Right cardiac atrium (tissue), 5 donors: ENCODE measurements around the gene CASTOR1. TPM values are rescaled to one million over a fixed set of nuclear protein-coding genes. Genes with fewer than 3 reads are reported as not detected.

Experiments used
- ATAC-seq, 2 donors: fragments of 200-7000 bp; cut with Tn5 transposase; one replicate each; pipeline versions ENCODE4 v1.8.0 to v1.9.1; 2020; ENCODE audit warnings: moderate library complexity in 2 of 2, mild to moderate bottlenecking in 1 of 2
- DNase-seq, 3 donors: peaks; one replicate each; pipeline ENCODE4 v3.0.0-alpha.2; 2020
- H3K27ac ChIP-seq: one replicate; pipeline ENCODE4 v1.5.1; 2013; ENCODE audit warnings: mild to moderate bottlenecking, low read length, control low read depth, moderate library complexity
- H3K27me3 ChIP-seq: one replicate; pipeline ENCODE4 v1.6.1; 2013; ENCODE audit not compliant: control insufficient read depth, insufficient read depth
- H3K4me1 ChIP-seq: one replicate; pipeline ENCODE4 v1.6.1; 2013; ENCODE audit warnings: low read length; ENCODE audit not compliant: control insufficient read depth, insufficient read depth
- H3K4me3 ChIP-seq: one replicate; pipeline ENCODE4 v1.5.1; 2013; ENCODE audit warnings: low read length, control low read depth
- H3K9me3 ChIP-seq: one replicate; pipeline ENCODE4 v1.6.1; 2013; ENCODE audit warnings: low read length; ENCODE audit not compliant: control insufficient read depth
- WGBS: extraction: QIAGEN DNeasy Blood & Tissue Kit; methylation state at CpG from one replicate; pipeline ENCODE4 v1.1.7; 2013; 5-methylcytosine and 5-hydroxymethylcytosine counted together
- intact Hi-C, 4 donors: fragments of 100-400 bp; cut with DNase I; formaldehyde crosslinking; loops; one replicate each; pipeline versions ENCODE4 v1.11.0 to v1.14.0; 2022 to 2023
- polyA plus RNA-seq: library from polyadenylated mRNA; stranded (reverse); fragments of 200-250 nt; gene quantifications from one replicate; pipeline ENCODE4 v1.2.3, GENCODE V29; 2013
- total RNA-seq, 4 donors: library from RNA; stranded (reverse); fragmentation: NEBNext Ultra II Directional; extraction: Animal tissue kit (Norgen Biotek cat#: 25700); gene quantifications; one replicate each; pipeline ENCODE4 v1.2.1, GENCODE V29; 2021
- donor health status: healthy with polysubstance abuse.
- donor health status: DM: no; HTN: yes; CAD: no.
- donor health status: DM: no; HTN: no; CAD: no.
- donor health status: DM: no; HTN: yes; CAD: no; lungs with severe emphysema.
- donor health status: DM: yes; HTN: yes; CAD: no.

The CASTOR1 gene
- total and polyA plus RNA-seq, 5 donors = 6.4 to 9.0 (median 7.1) TPM

- peaks cover 64% of the 10 kb centered on the region for H3K4me1 ChIP-seq
- no peak for ATAC-seq
- no peaks in the 10 kb centered on the region for H3K9me3 ChIP-seq
- DNase-seq = peak in 1 of 3 donors; percentile 10
- H3K27ac ChIP-seq = no peak overlapping the region
- 82% methylated on average over 2 of the region's 2 CpGs for WGBS
- H3K27me3 ChIP-seq = no peaks in the 10 kb centered on the region
- H3K4me3 ChIP-seq = no peak overlapping the region
- intact Hi-C loops = no loop called here
These were observed 18.8 kb upstream of the CASTOR1 start for GRCh38 chr22:30308093-30308492.

DNA sequence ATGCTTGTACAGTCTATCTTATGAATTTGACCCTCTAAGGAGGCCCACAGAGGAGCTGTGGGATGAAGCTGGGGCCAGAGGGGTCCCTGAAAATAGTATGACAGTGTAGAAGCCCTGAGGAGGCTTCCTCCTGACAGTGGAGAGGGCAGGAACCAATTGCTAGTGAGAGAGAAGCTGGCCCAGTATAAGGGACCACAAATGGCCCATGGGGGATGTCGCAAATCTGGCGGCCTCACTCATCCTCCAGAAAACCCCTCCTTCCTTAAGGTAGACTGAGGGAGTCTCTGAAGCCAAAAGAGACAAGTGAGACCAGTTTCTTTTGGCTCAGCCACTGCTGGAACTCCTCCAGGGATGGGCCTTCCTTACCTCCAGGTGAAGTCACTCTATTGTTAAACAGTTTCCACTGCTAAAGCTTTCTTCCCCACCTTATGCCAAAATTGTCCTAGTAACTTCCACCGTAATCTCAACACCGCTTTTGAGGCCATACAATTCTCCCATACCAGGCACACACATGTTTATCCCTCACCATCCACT lies 17.8 kb upstream of the CASTOR1 start:
- peak in 2 of 3 donors; percentile 4 to 18 for DNase-seq

GRCh38 chr22:30306627-30307011 lies 17.3 kb upstream of the CASTOR1 start:
- Histone ChIP-seq H3K27ac (no peak overlapping the region), H3K4me3 (no peak overlapping the region), H3K4me1 (peaks cover 59% of the 10 kb centered on the region), H3K9me3 (no peaks in the 10 kb centered on the region), H3K27me3 (no peaks in the 10 kb centered on the region)
- intact Hi-C loops = no loop called here
- ATAC-seq (no peak), DNase-seq (no peak)
- WGBS = 86% methylated on average over 1 of the region's 1 CpG

More for the DNA sequence above, 17.8 kb upstream of the CASTOR1 start:
- no peak overlapping the region for H3K4me3 ChIP-seq
- intact Hi-C loops = no loop called here
- no peak for ATAC-seq
- peaks cover 59% of the 10 kb centered on the region for H3K4me1 ChIP-seq
- WGBS = 59% methylated on average over 4 of the region's 4 CpGs
- no peaks in the 10 kb centered on the region for H3K27me3 ChIP-seq
- H3K9me3 ChIP-seq = no peaks in the 10 kb centered on the region
- H3K27ac ChIP-seq = peak overlapping the region; percentile 49

DNA sequence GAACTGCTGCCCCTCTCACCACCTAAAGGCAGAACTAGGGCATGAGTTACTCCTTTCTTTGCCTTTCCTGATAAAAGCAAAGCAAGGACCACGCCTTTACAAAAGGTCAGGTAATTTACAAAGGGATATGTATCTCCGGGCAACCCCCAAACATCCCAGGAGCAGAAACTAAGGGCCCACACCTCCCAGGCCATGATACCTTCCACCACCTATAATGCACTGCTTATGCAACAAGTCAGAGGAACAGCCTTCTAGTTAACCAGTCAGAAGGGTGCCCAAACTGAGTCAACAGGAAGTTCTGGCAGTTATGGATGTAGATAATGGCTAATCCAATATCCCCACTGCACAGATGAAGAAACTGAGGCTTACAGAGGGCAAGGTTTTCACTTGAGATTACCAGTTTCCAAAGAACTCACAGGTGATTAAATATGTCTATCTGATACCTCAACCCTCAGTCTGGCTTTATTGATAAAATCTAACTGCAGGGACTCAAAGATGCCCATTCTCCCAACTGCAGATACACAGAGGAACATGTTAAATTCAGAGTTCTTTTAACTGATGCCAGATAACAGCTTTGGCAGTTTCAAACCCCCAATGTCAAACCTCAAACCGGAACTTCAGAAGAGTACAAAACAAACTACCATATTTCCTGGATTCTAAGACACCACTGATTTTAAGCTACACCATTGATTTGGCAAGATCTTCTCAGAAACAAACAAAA lies 16.8 kb upstream of the CASTOR1 start:
- Histone ChIP-seq H3K4me3 (no peak overlapping the region), H3K4me1 (peaks cover 59% of the 10 kb centered on the region), H3K27ac (peak overlapping the region; percentile 77), H3K27me3 (no peaks in the 10 kb centered on the region), H3K9me3 (no peaks in the 10 kb centered on the region)
- intact Hi-C loops = no loop called here
- WGBS = 50% methylated on average over 3 of the region's 3 CpGs
- DNase-seq (no peak), ATAC-seq (no peak)

- Histone ChIP-seq H3K27ac (peak overlapping the region; percentile 77), H3K9me3 (no peaks in the 10 kb centered on the region), H3K4me1 (peaks cover 55% of the 10 kb centered on the region), H3K27me3 (no peaks in the 10 kb centered on the region), H3K4me3 (no peak overlapping the region)
- DNase-seq (peak; percentile 79 to 92 (median 86)), ATAC-seq (peak; percentile 87 to 88)
- whole genome bisulfite sequencing = 23% methylated on average over 4 of the region's 4 CpGs
- intact Hi-C loops = no loop called here
These were observed 16.2 kb upstream of the CASTOR1 start for GRCh38 chr22:30305519-30305905.

DNA sequence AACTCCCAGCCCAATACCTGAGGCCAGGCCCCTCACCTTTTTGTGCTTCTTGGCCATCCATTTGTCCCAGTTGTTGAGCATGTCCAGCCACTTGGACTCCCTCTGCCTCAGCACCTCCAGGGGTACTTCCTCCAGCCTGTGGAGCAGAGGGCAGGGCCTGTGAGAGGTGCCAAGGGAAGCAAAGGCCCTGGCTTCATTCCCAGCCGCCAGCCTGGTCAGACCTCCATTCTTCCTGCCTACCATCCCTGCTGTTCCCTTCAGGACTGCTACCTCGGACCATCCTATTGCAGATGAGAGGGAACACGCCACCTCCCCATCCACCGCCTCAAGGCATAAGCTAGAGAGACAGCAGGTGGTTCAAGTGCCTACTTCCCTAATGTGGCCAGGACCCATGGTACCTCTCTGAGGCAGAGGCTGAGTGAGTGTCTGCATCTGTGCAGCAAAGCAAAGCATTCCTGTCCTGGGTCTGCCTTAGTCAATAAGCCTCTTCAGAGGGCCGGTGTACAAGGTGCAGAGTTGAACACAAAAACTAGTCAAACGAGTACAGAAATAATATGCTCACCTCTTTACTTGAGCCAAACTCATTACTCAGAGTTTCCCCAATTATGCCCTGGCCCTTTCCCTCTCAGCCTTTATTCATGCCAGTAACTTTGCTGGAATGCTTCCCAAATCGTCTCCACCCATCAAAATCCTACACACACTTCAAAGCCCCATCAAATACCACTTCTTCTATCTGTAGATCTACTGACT lies 15.4 kb upstream of the CASTOR1 start:
- WGBS = 67% methylated on average over 7 of the region's 7 CpGs
- Histone ChIP-seq H3K4me1 (peaks cover 47% of the 10 kb centered on the region), H3K4me3 (no peak overlapping the region), H3K27ac (peak overlapping the region; percentile 77), H3K27me3 (no peaks in the 10 kb centered on the region), H3K9me3 (no peaks in the 10 kb centered on the region)
- intact Hi-C loops = no loop called here
- ATAC-seq (peak; percentile 4 to 45), DNase-seq (peak in 2 of 3 donors; percentile 70 to 72)

- Histone ChIP-seq H3K27me3 (no peaks in the 10 kb centered on the region), H3K27ac (peak overlapping the region; percentile 92), H3K4me1 (peaks cover 40% of the 10 kb centered on the region), H3K9me3 (no peaks in the 10 kb centered on the region), H3K4me3 (no peak overlapping the region)
- peak in 1 of 3 donors; percentile 19 for DNase-seq
- WGBS = 73% methylated on average over 5 of the region's 5 CpGs
- intact Hi-C loops = no loop called here
- ATAC-seq = no peak
These were observed 13.5 kb upstream of the CASTOR1 start for GRCh38 chr22:30302810-30303138.

GRCh38 chr22:30301995-30302809 lies 12.9 kb upstream of the CASTOR1 start:
- peak overlapping the region; percentile 92 for H3K27ac ChIP-seq
- H3K9me3 ChIP-seq = no peaks in the 10 kb centered on the region
- H3K4me1 ChIP-seq = peaks cover 39% of the 10 kb centered on the region
- peak; percentile 45 to 75 (median 56) for DNase-seq
- H3K27me3 ChIP-seq = no peaks in the 10 kb centered on the region
- ATAC-seq = peak; percentile 44 to 68
- no peak overlapping the region for H3K4me3 ChIP-seq
- WGBS = 50% methylated on average over 9 of the region's 9 CpGs
- intact Hi-C loops = no loop called here

DNA sequence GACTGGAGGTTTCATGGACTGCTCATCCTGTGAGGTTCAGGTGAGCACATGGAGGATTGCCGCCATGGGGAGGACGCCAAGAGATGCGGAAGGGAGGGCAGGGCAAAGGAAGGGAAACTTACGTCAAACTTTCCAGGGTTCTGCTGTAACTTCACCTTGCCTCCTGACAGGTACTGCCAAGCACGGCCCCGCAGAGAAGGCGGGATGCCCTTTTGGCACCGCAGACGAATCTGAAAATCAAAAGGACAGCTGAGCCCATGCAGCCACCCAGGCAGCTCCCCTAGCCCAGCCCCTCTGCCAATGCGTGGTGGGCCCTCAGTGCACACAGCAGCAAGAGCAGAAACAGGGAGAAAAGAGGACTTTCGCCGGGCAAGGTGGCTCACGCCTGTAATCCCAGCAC lies 10.0 kb upstream of the CASTOR1 start:
- Histone ChIP-seq H3K4me1 (peaks cover 19% of the 10 kb centered on the region), H3K27me3 (no peaks in the 10 kb centered on the region), H3K9me3 (no peaks in the 10 kb centered on the region), H3K4me3 (no peak overlapping the region), H3K27ac (no peak overlapping the region)
- 95% methylated on average over 13 of the region's 13 CpGs for WGBS
- peak in 2 of 3 donors; percentile 4 to 25 for DNase-seq
- ATAC-seq = no peak
- intact Hi-C loops = no loop called here

- Histone ChIP-seq H3K9me3 (no peaks in the 10 kb centered on the region), H3K4me1 (peaks cover 11% of the 10 kb centered on the region), H3K4me3 (no peak overlapping the region), H3K27me3 (no peaks in the 10 kb centered on the region), H3K27ac (no peak overlapping the region)
- intact Hi-C loops = no loop called here
- DNase-seq (peak in 1 of 3 donors; percentile 16), ATAC-seq (no peak)
- WGBS = 86% methylated on average over 9 of the region's 9 CpGs
These were observed 8.8 kb upstream of the CASTOR1 start for GRCh38 chr22:30297991-30298701.
